Glomerular endothelial cell (primary cell): ENCODE results near the gene SLC1A2. TPM values are rescaled to one million over a fixed set of nuclear protein-coding genes. Genes with fewer than 3 reads are reported as not detected.
A peak's percentile ranks its signal among the peaks of the same experiment; 100 is the strongest.

Experiments
- DNase-seq: peaks from one replicate; pipeline ENCODE4 v3.0.0-alpha.2; 2011; ENCODE audit warnings: low read depth, low spot score; ENCODE audit errors: extremely low read depth
- total RNA-seq: library from RNA; depleted of rRNA; stranded (reverse); fragments of >200 nt; gene quantifications from 2 replicates; pipeline ENCODE4 v1.2.3, GENCODE V29; 2015

SLC1A2 gene
- total RNA-seq, 1 donor from 2014 or later, result not detected

GRCh38 chr11:35330156-35330889, 89.0 kb downstream of the SLC1A2 start:
- no peak for DNase-seq

GRCh38 chr11:35327829-35328228, 91.5 kb downstream of the SLC1A2 start:
- no peak for DNase-seq

- no peak for DNase-seq
Measured at GRCh38 chr11:35326266-35326879, 93.0 kb downstream of the SLC1A2 start.

GRCh38 chr11:35324981-35325380, 94.4 kb downstream of the SLC1A2 start:
- no peak for DNase-seq

- no peak for DNase-seq
Measured at GRCh38 chr11:35324183-35324886, 95.0 kb downstream of the SLC1A2 start.

GRCh38 chr11:35323076-35323868, 96.1 kb downstream of the SLC1A2 start:
- DNase-seq, result no peak

GRCh38 chr11:35322318-35322979, 96.9 kb downstream of the SLC1A2 start:
- DNase-seq, result no peak

GRCh38 chr11:35321532-35322317, 97.6 kb downstream of the SLC1A2 start:
- no peak for DNase-seq

GRCh38 chr11:35321111-35321510, 98.2 kb downstream of the SLC1A2 start:
- no peak for DNase-seq

GRCh38 chr11:35318977-35319925, 100.1 kb downstream of the SLC1A2 start:
- peak; percentile 9 for DNase-seq

GRCh38 chr11:35318309-35318708, 101.0 kb downstream of the SLC1A2 start:
- no peak for DNase-seq

- DNase-seq, result no peak
Measured at GRCh38 chr11:35317253-35317652, 102.1 kb downstream of the SLC1A2 start.

- DNase-seq, result no peak
Measured at GRCh38 chr11:35316161-35316560, 103.2 kb downstream of the SLC1A2 start.

- no peak for DNase-seq
Measured at GRCh38 chr11:35313760-35314153, 105.6 kb downstream of the SLC1A2 start.

GRCh38 chr11:35313066-35313759, 106.1 kb downstream of the SLC1A2 start:
- DNase-seq, result no peak

- no peak for DNase-seq
Measured at GRCh38 chr11:35311331-35311730, 108.0 kb downstream of the SLC1A2 start.

- no peak for DNase-seq
Measured at GRCh38 chr11:35308157-35308556, 111.2 kb downstream of the SLC1A2 start.

- DNase-seq, result no peak
Measured at GRCh38 chr11:35307221-35307621, 112.1 kb downstream of the SLC1A2 start.
